KMS-11 (cell line): ENCODE measurements around the gene IGFBP1.

ENCODE experiments used
- H2AFZ ChIP-seq: fragments of 200-600 bp; sonication (generic); 2 replicates; pipeline ENCODE4 v1.6.1; 2016; ENCODE audit warnings: antibody characterized with exemption, mixed run types, low read depth
- H3K27ac ChIP-seq: fragments of 200-600 bp; sonication (generic); 2 replicates; pipeline ENCODE4 v1.6.1; 2016; ENCODE audit warnings: mild to moderate bottlenecking, mixed run types
- H3K27me3 ChIP-seq: fragments of 200-600 bp; sonication (generic); 2 replicates; pipeline ENCODE4 v1.6.1; 2017; ENCODE audit warnings: mild to moderate bottlenecking, low read depth, mixed run types, moderate library complexity; ENCODE audit not compliant: insufficient read depth
- H3K36me3 ChIP-seq: fragments of 200-600 bp; sonication (generic); 2 replicates; pipeline ENCODE4 v1.6.1; 2017; ENCODE audit warnings: mild to moderate bottlenecking, mixed run types; ENCODE audit not compliant: insufficient read depth
- H3K4me1 ChIP-seq: fragments of 200-600 bp; sonication (generic); 2 replicates; pipeline ENCODE4 v1.6.1; 2016; ENCODE audit warnings: mild to moderate bottlenecking, low read depth, mixed run types; ENCODE audit not compliant: poor library complexity, severe bottlenecking
- H3K4me2 ChIP-seq: fragments of 200-600 bp; sonication (generic); 2 replicates; pipeline ENCODE4 v1.7.0; 2016; ENCODE audit warnings: mild to moderate bottlenecking, mixed run types
- H3K4me3 ChIP-seq: fragments of 200-600 bp; sonication (generic); IDR thresholded peaks from 2 replicates; pipeline ENCODE4 v1.6.1; 2017; ENCODE audit warnings: low read depth, low read length, mixed read lengths; ENCODE audit not compliant: insufficient read depth
- H3K79me2 ChIP-seq: fragments of 200-600 bp; sonication (generic); 2 replicates; pipeline ENCODE4 v1.6.1; 2016; ENCODE audit warnings: low read depth, mixed run types; ENCODE audit not compliant: insufficient read depth
- H3K9ac ChIP-seq: fragments of 200-600 bp; sonication (generic); 2 replicates; pipeline ENCODE4 v1.6.1; 2016; ENCODE audit warnings: mild to moderate bottlenecking, mixed run types
- H4K20me1 ChIP-seq: fragments of 200-600 bp; sonication (generic); 2 replicates; pipeline ENCODE4 v1.6.1; 2016; ENCODE audit warnings: mild to moderate bottlenecking, mixed run types; ENCODE audit not compliant: insufficient read depth
- CTCF ChIP-seq: fragments of 200-600 bp; sonication (generic); conservative IDR thresholded peaks from 2 replicates; pipeline ENCODE4 v1.6.1; 2017; ENCODE audit warnings: low read depth, mild to moderate bottlenecking, antibody characterized with exemption, low read length, moderate library complexity, mixed read lengths

Gene IGFBP1

DNA sequence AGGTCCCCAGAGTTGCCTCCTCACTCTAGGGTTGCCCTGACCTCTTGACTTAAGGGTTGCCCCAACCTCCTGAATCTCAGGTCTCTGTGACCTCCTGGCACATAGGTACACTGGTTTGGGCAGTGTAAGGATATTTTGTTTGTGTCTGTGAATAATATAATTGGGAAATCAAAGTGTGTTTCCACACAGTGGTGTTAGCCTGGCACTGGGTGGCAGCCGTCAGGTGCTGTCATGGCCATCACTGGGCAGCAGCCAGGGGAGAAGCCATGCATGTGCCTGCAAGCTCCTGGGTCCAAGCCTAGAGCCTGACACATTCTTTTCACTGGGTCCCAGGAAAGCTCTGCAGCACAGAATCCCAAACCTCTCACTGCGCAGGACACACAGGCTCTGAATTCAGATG, 11.8 kb upstream of the IGFBP1 start:
- Histone ChIP-seq H3K4me2 (no peak overlapping the region), H4K20me1 (no peaks in the 10 kb centered on the region), H2AFZ (no peak overlapping the region), H3K79me2 (no peaks in the 10 kb centered on the region), H3K27me3 (no peaks in the 10 kb centered on the region), H3K27ac (no peak overlapping the region), H3K9ac (no peak overlapping the region), H3K4me3 (no peak overlapping the region), H3K36me3 (no peaks in the 10 kb centered on the region), H3K4me1 (no peaks in the 10 kb centered on the region)
- no peak for TF ChIP-seq CTCF

- no peaks in the 10 kb centered on the region for H3K79me2 ChIP-seq
- no peak overlapping the region for H3K4me3 ChIP-seq
- H2AFZ ChIP-seq: no peak overlapping the region
- H3K4me1 ChIP-seq: no peaks in the 10 kb centered on the region
- H3K27ac ChIP-seq: no peak overlapping the region
- TF ChIP-seq CTCF: no peak
- H3K36me3 ChIP-seq: no peaks in the 10 kb centered on the region
- no peak overlapping the region for H3K4me2 ChIP-seq
- no peaks in the 10 kb centered on the region for H3K27me3 ChIP-seq
- H3K9ac ChIP-seq: no peak overlapping the region
- no peaks in the 10 kb centered on the region for H4K20me1 ChIP-seq
Observed at GRCh38 chr7:45878457-45879144, 9.7 kb upstream of the IGFBP1 start.

DNA sequence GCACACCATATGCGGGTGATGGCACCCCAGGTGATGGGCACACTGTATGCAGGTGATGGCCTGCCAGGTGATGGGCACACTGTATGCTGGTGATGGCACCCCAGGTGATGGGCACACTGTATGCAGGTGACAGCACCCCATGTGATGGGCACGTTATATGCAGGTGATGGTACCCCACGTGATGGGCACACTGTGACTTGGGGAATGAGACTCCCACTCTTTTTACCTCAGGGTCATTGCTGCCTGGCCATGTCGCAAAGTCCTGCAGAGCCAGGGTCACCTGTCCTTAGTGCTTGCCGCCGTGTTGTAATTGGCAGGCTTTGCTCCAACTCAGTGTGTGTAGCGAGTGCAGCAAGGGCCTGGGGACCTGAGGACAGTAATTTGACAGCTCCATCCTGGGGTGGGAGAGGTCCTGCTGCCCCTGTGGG, 7.8 kb upstream of the IGFBP1 start:
- no peak overlapping the region for H3K4me3 ChIP-seq
- no peak overlapping the region for H3K9ac ChIP-seq
- H3K4me2 ChIP-seq: no peak overlapping the region
- H3K79me2 ChIP-seq: no peaks in the 10 kb centered on the region
- no peak for TF ChIP-seq CTCF
- no peaks in the 10 kb centered on the region for H4K20me1 ChIP-seq
- no peaks in the 10 kb centered on the region for H3K27me3 ChIP-seq
- H3K27ac ChIP-seq: no peak overlapping the region
- H2AFZ ChIP-seq: no peak overlapping the region
- H3K36me3 ChIP-seq: no peaks in the 10 kb centered on the region
- no peaks in the 10 kb centered on the region for H3K4me1 ChIP-seq

- no peak overlapping the region for H3K4me2 ChIP-seq
- no peak overlapping the region for H3K9ac ChIP-seq
- no peaks in the 10 kb centered on the region for H3K27me3 ChIP-seq
- H2AFZ ChIP-seq: no peak overlapping the region
- no peak overlapping the region for H3K4me3 ChIP-seq
- H4K20me1 ChIP-seq: no peaks in the 10 kb centered on the region
- H3K36me3 ChIP-seq: no peaks in the 10 kb centered on the region
- H3K27ac ChIP-seq: no peak overlapping the region
- TF ChIP-seq CTCF: no peak
- no peaks in the 10 kb centered on the region for H3K4me1 ChIP-seq
- no peaks in the 10 kb centered on the region for H3K79me2 ChIP-seq
Observed at GRCh38 chr7:45881280-45881758, 7.0 kb upstream of the IGFBP1 start.
